Naive thymus-derived CD4-positive, alpha-beta T cell (primary cell): ENCODE data around the gene GDNF. TPM values are rescaled to one million over a fixed set of nuclear protein-coding genes. Genes with fewer than 3 reads are reported as not detected.

Experiments
- ATAC-seq: fragments of 150-1000 bp; cut with Tn5 transposase; 2 replicates; pipeline ENCODE4 v1.10.0; 2021; ENCODE audit warnings: mild to moderate bottlenecking, moderate library complexity
- CTCF ChIA-PET: fragments of 350-600 bp; sonication (Branson Sonifier 250); formaldehyde crosslinking; loops from one replicate; lab custom pipeline; 2021; ENCODE audit warnings: antibody characterized with exemption; lab: Charles Lee
- POLR2A ChIA-PET: fragments of 350-600 bp; sonication (Branson Sonifier 250); formaldehyde crosslinking; loops from one replicate; lab custom pipeline; 2021; ENCODE audit warnings: antibody characterized with exemption, inconsistent platforms; lab: Charles Lee
- DNase-seq, 9 donors: peaks; one replicate each; pipeline versions ENCODE4 v3.0.0 to v3.0.0-alpha.2; 2020 to 2022; ENCODE audit warnings: mixed read lengths in 1 of 9
- H3K27ac ChIP-seq: one replicate; pipeline ENCODE4 v1.7.0; 2013; ENCODE audit warnings: mild to moderate bottlenecking, low read depth, low read length, moderate library complexity
- H3K27me3 ChIP-seq, 2 donors: one replicate each; pipeline ENCODE4 v1.7.0; 2013; ENCODE audit warnings: low read length in 2 of 2, mild to moderate bottlenecking in 2 of 2, moderate library complexity in 2 of 2; ENCODE audit not compliant: control insufficient read depth in 2 of 2, insufficient read depth in 2 of 2
- H3K36me3 ChIP-seq, 3 experiments: 1 replicate in 2 of 3; 2 replicates in 1 of 3; pipeline ENCODE4 v1.7.0; 2013; ENCODE audit warnings: low read length in 3 of 3, mild to moderate bottlenecking in 3 of 3, moderate library complexity in 1 of 3; ENCODE audit not compliant: insufficient read depth in 3 of 3, control insufficient read depth in 2 of 3
- H3K4me1 ChIP-seq, 2 donors: one replicate each; pipeline ENCODE4 v1.7.0; 2013; ENCODE audit warnings: low read length in 2 of 2, mild to moderate bottlenecking in 2 of 2, moderate library complexity in 1 of 2; ENCODE audit not compliant: control insufficient read depth in 2 of 2, insufficient read depth in 2 of 2
- H3K4me3 ChIP-seq: 2 replicates; pipeline ENCODE4 v1.7.0; 2013; ENCODE audit warnings: mild to moderate bottlenecking, low read length
- H3K9me3 ChIP-seq, 3 experiments: 1 replicate in 2 of 3; 2 replicates in 1 of 3; pipeline ENCODE4 v1.7.0; 2013; ENCODE audit warnings: low read length in 3 of 3; ENCODE audit not compliant: control insufficient read depth in 2 of 3
- H3K27ac Mint-ChIP-seq, 9 donors: one replicate each; pipeline ENCODE4 v1.8.0; 2020 to 2022; ENCODE audit warnings: mixed read lengths in 9 of 9, mild to moderate bottlenecking in 8 of 9, moderate library complexity in 5 of 9, inconsistent platforms in 2 of 9
- H3K27me3 Mint-ChIP-seq, 5 donors: one replicate each; pipeline ENCODE4 v1.8.0; 2021 to 2022; ENCODE audit warnings: mixed read lengths in 5 of 5, mild to moderate bottlenecking in 1 of 5
- H3K36me3 Mint-ChIP-seq, 5 donors: one replicate each; pipeline ENCODE4 v1.8.0; 2020 to 2022; ENCODE audit warnings: mixed read lengths in 5 of 5, mild to moderate bottlenecking in 3 of 5, inconsistent platforms in 1 of 5
- H3K4me1 Mint-ChIP-seq, 7 donors: one replicate each; pipeline ENCODE4 v1.8.0; 2020 to 2022; ENCODE audit warnings: mixed read lengths in 7 of 7, mild to moderate bottlenecking in 3 of 7, inconsistent platforms in 1 of 7
- H3K4me3 Mint-ChIP-seq, 10 donors: one replicate each; pipeline ENCODE4 v1.8.0; 2020 to 2022; ENCODE audit warnings: mild to moderate bottlenecking in 10 of 10, mixed read lengths in 10 of 10, moderate library complexity in 6 of 10, inconsistent platforms in 2 of 10
- H3K9me3 Mint-ChIP-seq, 11 donors: one replicate each; pipeline ENCODE4 v1.8.0; 2020 to 2022; ENCODE audit warnings: mixed read lengths in 11 of 11, mild to moderate bottlenecking in 4 of 11, inconsistent platforms in 1 of 11, moderate library complexity in 1 of 11
- intact Hi-C, 2 donors: fragments of 100-400 bp; cut with micrococcal nuclease; formaldehyde crosslinking; loops; one replicate each; pipeline ENCODE4 v1.15.1; 2023
- polyA plus RNA-seq, 2 donors: library from polyadenylated mRNA; unstranded; fragments of 300-500 nt; fragmentation: Illumina TruSeq; gene quantifications; one replicate each; pipeline ENCODE4 v1.2.3, GENCODE V29; 2021
- total RNA-seq, 6 experiments: library from RNA in 5 of 6; stranded (reverse) in 5 of 6; gene quantifications; 1 replicate in 5 of 6; 2 replicates in 1 of 6; pipeline ENCODE4 v1.2.3 and lab custom pipeline; 2021 to 2026

GDNF gene
- total and polyA plus RNA-seq, 7 experiments from 2014 or later = not detected

DNA sequence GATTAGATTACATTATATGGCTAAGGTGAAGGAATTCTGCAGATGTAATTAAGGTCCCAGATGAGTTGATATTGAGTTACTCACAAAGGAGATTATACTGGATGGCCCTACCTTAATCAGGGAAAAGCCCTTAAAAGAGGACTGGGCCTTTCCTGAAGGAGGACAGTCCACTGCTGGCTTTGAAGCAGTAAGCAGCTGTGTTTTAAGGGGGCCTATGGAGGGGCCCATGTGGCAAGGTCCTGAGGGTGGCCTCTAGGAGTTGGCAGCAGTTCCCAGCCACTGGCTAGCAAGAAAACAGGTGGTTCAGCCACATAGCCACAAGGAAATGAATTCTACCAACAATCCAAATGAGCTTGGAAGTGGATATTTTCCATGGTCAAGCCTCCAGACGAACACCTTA, 36.4 kb upstream of the GDNF start:
- Mint-ChIP-seq H3K4me1 (no peaks in the 10 kb centered on the region), H3K4me3 (no peak overlapping the region), H3K9me3 (peaks cover 0 to 11% (median 0%) of the 10 kb centered on the region in 11 donors), H3K27ac (no peak overlapping the region), H3K36me3 (no peaks in the 10 kb centered on the region), H3K27me3 (peaks cover 0 to 18% (median 9%) of the 10 kb centered on the region in 5 donors)
- CTCF ChIA-PET = no interaction called here
- Histone ChIP-seq H3K27me3 (no peaks in the 10 kb centered on the region), H3K4me3 (no peak overlapping the region), H3K36me3 (no peaks in the 10 kb centered on the region), H3K4me1 (no peaks in the 10 kb centered on the region), H3K27ac (no peak overlapping the region), H3K9me3 (no peaks in the 10 kb centered on the region)
- ATAC-seq = no peak
- intact Hi-C loops = no loop called here
- POLR2A ChIA-PET = no interaction called here
- no peak for DNase-seq

DNA sequence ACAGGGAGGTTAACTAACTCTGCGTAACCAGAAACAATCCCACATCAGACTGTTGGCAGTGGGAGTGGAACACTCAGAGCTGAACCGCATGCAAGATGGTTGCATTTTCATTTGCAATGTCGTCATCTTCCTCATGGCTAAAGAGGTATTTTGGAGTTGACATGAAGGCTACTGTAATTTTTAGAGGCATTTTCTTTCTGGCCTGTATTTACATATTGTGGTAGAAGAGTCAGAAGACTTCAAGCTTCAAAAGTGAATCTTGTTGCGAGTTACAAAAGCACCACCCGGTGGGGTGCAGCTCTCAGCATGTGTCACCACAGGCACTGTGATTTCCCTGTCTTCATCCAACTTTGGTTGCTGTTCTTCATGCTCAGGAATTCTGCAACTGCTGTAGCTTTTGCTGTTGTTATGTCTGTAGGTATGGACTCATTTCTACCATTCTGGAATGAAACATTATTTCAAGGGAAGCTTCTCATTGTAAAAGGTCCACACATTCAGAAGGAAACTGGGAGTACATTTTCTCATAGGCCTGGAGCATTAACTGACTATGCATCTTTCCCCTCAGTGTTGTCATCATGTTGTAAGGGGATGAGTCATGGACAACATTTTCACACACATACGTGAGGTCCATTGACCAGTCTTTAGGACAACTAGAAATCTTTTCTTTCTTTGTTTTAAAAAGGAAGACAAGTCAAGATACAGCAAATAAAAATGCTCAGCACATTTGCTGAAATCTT, 35.4 kb upstream of the GDNF start:
- DNase-seq (no peak), ATAC-seq (no peak)
- POLR2A ChIA-PET = no interaction called here
- Histone ChIP-seq H3K9me3 (no peaks in the 10 kb centered on the region), H3K36me3 (no peaks in the 10 kb centered on the region), H3K4me1 (no peaks in the 10 kb centered on the region), H3K27ac (no peak overlapping the region), H3K4me3 (no peak overlapping the region), H3K27me3 (no peaks in the 10 kb centered on the region)
- intact Hi-C loops = no loop called here
- Mint-ChIP-seq H3K36me3 (no peaks in the 10 kb centered on the region), H3K4me3 (no peak overlapping the region), H3K27me3 (peaks cover 0 to 14% (median 9%) of the 10 kb centered on the region in 5 donors), H3K27ac (no peak overlapping the region), H3K4me1 (no peaks in the 10 kb centered on the region), H3K9me3 (peaks cover 0 to 7% (median 0%) of the 10 kb centered on the region in 11 donors)
- CTCF ChIA-PET = no interaction called here

DNA sequence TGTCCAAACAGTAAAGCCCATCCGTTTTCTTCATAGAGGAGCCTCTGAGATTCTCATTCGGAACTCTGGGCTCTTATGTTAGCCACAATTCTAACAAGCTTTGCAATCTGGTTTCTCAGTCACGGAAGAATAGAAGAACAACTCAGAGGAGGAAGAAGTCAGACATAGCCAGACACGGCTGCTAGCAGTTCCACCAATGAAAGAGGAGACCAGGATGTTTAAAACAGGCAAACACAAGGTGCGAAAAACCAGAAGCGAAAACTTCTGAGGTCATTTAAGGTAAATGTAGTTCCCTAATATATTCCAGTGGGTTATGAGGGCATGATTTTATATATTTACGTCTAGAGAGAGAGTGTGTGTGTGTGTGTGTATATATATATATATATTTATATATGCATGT, 34.1 kb upstream of the GDNF start:
- H3K4me1 Mint-ChIP-seq = no peaks in the 10 kb centered on the region
- intact Hi-C loops = no loop called here
- H3K4me3 Mint-ChIP-seq = no peak overlapping the region
- ChIA-PET POLR2A (no interaction called here), CTCF (interaction anchor here (0.7 kb wide), 1 partner anchor 9 kb away, joined by 4 read pairs; no protein-coding TSS in a partner anchor)
- Histone ChIP-seq H3K4me3 (no peak overlapping the region), H3K27ac (no peak overlapping the region), H3K36me3 (no peaks in the 10 kb centered on the region), H3K9me3 (no peaks in the 10 kb centered on the region), H3K27me3 (no peaks in the 10 kb centered on the region), H3K4me1 (no peaks in the 10 kb centered on the region)
- DNase-seq = no peak
- ATAC-seq = no peak
- H3K27me3 Mint-ChIP-seq = peaks cover 0 to 7% (median 4%) of the 10 kb centered on the region in 5 donors
- peaks cover 0 to 3% (median 0%) of the 10 kb centered on the region in 11 donors for H3K9me3 Mint-ChIP-seq
- H3K36me3 Mint-ChIP-seq = no peaks in the 10 kb centered on the region
- H3K27ac Mint-ChIP-seq = no peak overlapping the region

DNA sequence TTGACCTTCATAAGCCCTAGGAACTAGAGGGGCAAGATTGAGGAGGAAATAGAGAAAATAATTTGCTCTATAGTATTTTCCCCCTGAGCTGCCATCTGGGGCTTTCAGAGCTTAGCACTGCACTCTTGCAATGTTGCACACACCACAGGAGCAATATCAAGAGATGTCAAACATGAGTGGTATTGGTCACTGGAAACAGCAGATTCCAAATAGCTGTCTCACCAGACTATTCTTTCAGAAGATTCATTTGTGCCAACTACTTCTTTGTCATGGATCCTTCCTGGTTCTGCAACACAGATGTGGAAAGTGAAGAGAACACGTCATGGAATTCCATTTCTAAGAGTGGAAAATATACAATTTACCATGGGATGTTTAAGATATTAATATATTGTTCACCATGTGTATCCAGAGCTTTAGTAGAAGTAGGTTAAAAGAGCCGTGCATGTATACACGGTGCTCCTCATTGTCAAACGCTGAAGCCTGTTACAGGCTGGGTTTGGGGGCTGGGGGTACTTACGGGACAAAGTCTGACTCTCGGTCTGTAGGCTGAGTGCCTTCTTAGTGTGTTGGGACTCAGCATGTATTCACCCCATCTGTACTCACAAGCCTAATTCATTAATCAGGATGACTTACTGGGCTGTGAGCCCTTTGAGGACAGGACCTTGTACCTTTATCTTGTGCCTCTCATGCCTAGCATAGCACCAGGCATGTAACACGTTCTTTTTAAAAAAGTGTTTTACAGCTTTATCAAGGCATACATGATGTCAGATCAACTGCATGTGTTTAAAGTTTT, 31.4 kb upstream of the GDNF start:
- ChIA-PET CTCF (no interaction called here), POLR2A (no interaction called here)

DNA sequence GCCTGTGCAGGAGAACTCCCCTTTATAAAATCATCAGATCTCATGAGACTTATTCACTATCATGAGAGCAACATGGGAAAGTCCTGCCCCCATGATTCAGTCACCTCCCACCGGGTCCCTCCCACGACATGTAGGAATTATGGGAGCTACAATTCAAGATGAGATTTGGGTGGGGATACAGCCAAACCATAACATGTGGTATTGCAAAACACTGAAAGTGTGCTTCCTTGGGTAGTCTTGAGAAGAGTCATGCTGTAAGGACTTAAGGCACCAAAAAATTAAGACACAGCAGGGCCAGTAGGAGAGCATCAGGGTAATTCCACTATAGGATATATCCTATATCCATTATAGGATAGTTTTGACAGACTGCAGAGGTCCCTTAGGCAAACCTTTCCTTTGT, 29.4 kb upstream of the GDNF start:
- H3K4me3 Mint-ChIP-seq = no peak overlapping the region

More for the DNA sequence above, 31.4 kb upstream of the GDNF start:
- no peaks in the 10 kb centered on the region for H3K27me3 ChIP-seq
- Mint-ChIP-seq H3K36me3 (no peaks in the 10 kb centered on the region), H3K4me1 (no peaks in the 10 kb centered on the region), H3K9me3 (peaks cover 0 to 3% (median 0%) of the 10 kb centered on the region in 11 donors), H3K27me3 (peaks cover 2 to 11% (median 5%) of the 10 kb centered on the region in 5 donors), H3K27ac (no peak overlapping the region), H3K4me3 (no peak overlapping the region)
- ATAC-seq = no peak
- no peaks in the 10 kb centered on the region for H3K36me3 ChIP-seq
- no peak for DNase-seq
- no peaks in the 10 kb centered on the region for H3K4me1 ChIP-seq
- intact Hi-C loops = no loop called here
- H3K4me3 ChIP-seq = no peak overlapping the region
- H3K27ac ChIP-seq = no peak overlapping the region
- no peaks in the 10 kb centered on the region for H3K9me3 ChIP-seq

DNA sequence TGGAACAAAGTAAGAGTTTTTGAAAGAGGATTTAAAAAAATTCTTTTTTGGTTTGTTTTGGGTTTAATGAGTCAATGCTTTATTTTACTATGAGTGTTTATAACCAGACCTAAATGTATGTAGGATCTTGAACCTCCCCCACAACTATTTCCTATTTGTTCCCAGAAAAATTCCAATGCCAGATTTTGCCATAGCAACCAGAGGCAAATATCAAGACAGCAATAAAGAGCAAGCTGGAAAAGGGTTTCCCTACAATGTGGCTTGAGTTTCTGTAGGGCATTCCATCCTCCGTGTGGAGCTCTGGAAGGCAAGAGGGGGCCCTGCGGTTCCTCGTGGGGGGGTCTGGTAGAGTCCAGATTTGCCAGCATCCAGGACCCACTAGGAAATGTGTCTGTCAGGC, 27.8 kb upstream of the GDNF start:
- no peak for DNase-seq
- Mint-ChIP-seq H3K27me3 (peaks cover 4 to 28% (median 18%) of the 10 kb centered on the region in 5 donors), H3K9me3 (peaks cover 0 to 5% (median 0%) of the 10 kb centered on the region in 11 donors), H3K27ac (no peak overlapping the region), H3K4me1 (no peaks in the 10 kb centered on the region), H3K36me3 (peaks cover 0 to 5% (median 0%) of the 10 kb centered on the region in 5 donors), H3K4me3 (no peak overlapping the region)
- ATAC-seq = no peak
- no peaks in the 10 kb centered on the region for H3K4me1 ChIP-seq
- no peaks in the 10 kb centered on the region for H3K9me3 ChIP-seq
- intact Hi-C loops = no loop called here
- POLR2A ChIA-PET = no interaction called here
- no peaks in the 10 kb centered on the region for H3K36me3 ChIP-seq
- H3K4me3 ChIP-seq = no peak overlapping the region
- no peak overlapping the region for H3K27ac ChIP-seq
- H3K27me3 ChIP-seq = no peaks in the 10 kb centered on the region
- CTCF ChIA-PET = no interaction called here

More for the DNA sequence above, 29.4 kb upstream of the GDNF start:
- H3K4me1 Mint-ChIP-seq = no peaks in the 10 kb centered on the region
- POLR2A ChIA-PET = no interaction called here
- intact Hi-C loops = no loop called here
- no peaks in the 10 kb centered on the region for H3K9me3 ChIP-seq
- DNase-seq (no peak), ATAC-seq (no peak)
- H3K27me3 ChIP-seq = no peaks in the 10 kb centered on the region
- H3K36me3 ChIP-seq = no peaks in the 10 kb centered on the region
- H3K4me3 ChIP-seq = no peak overlapping the region
- CTCF ChIA-PET = no interaction called here
- H3K27me3 Mint-ChIP-seq = peaks cover 4 to 18% (median 14%) of the 10 kb centered on the region in 5 donors
- peaks cover 0 to 5% (median 0%) of the 10 kb centered on the region in 5 donors for H3K36me3 Mint-ChIP-seq
- H3K4me1 ChIP-seq = no peaks in the 10 kb centered on the region
- H3K9me3 Mint-ChIP-seq = peaks cover 0 to 5% (median 0%) of the 10 kb centered on the region in 11 donors
- no peak overlapping the region for H3K27ac Mint-ChIP-seq
- H3K27ac ChIP-seq = no peak overlapping the region
